ENCODE data around the gene CCDC57. TPM values are rescaled to one million over a fixed set of nuclear protein-coding genes. Genes with fewer than 3 reads are reported as not detected.

Gene CCDC57
- total RNA-seq, 2 donors from 2014 or later = 24.5 to 46.1 TPM

GRCh38 chr17:82051776-82052637, 160.6 kb downstream of the CCDC57 start, which contains the start of the genes GPS1 and RFNG:
GPS1 (plus strand) TSS chr17:82051898; CDS start chr17:82051932, 34 bp downstream.
RFNG (minus strand) TSS chr17:82051811; CDS start chr17:82051766, 45 bp downstream.
- Histone ChIP-seq H3K4me1 (peaks cover 16% of the 10 kb centered on the region), H3K27me3 (no peaks in the 10 kb centered on the region), H3K27ac (no peak within 1 kb of the TSS), H3K4me3 (peak within 1 kb of the TSS; percentile 94), H3K36me3 (no peaks in the 10 kb centered on the region), H3K9ac (ENCODE audit: low read depth in 2 of 2, low read length in 2 of 2) (peak within 1 kb of the TSS; percentile 77 to 88), H3K9me3 (no peaks in the 10 kb centered on the region)
- peak; percentile 84 for DNase-seq
- TF ChIP-seq, protein P1, sequence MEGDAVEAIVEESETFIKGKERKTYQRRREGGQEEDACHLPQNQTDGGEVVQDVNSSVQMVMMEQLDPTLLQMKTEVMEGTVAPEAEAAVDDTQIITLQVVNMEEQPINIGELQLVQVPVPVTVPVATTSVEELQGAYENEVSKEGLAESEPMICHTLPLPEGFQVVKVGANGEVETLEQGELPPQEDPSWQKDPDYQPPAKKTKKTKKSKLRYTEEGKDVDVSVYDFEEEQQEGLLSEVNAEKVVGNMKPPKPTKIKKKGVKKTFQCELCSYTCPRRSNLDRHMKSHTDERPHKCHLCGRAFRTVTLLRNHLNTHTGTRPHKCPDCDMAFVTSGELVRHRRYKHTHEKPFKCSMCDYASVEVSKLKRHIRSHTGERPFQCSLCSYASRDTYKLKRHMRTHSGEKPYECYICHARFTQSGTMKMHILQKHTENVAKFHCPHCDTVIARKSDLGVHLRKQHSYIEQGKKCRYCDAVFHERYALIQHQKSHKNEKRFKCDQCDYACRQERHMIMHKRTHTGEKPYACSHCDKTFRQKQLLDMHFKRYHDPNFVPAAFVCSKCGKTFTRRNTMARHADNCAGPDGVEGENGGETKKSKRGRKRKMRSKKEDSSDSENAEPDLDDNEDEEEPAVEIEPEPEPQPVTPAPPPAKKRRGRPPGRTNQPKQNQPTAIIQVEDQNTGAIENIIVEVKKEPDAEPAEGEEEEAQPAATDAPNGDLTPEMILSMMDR (IDR thresholded peaks at IDR 0.05) = no peak
- intact Hi-C loops (cut with DNase I) = no loop called here

Small RNA genes lying within 50 kb of the gene (microRNA-seq; reads per million reads assigned to microRNA genes)
- gene MIR6787 = not detected

Other genes with a start within 250 kb of the CCDC57 start
- gene ASPSCR1, start 235.2 kb downstream of the CCDC57 start, total RNA-seq = 10 to 100 TPM; 21.7 to 43.0 TPM
- gene CENPX, start 190.0 kb downstream of the CCDC57 start, total RNA-seq = 100 to 1,000 TPM in 1 of 2 donors, 10 to 100 TPM in 1; 91.1 to 238 TPM
- 10 to 100 TPM; 16.6 to 60.0 TPM for gene LRRC45, start 189.5 kb downstream of the CCDC57 start, total RNA-seq
- gene RAC3, start 181.2 kb downstream of the CCDC57 start, total RNA-seq = 10 to 100 TPM in 1 of 2 donors, 1 to 10 TPM in 1; 7.0 to 16.6 TPM
- gene DCXR, start 175.1 kb downstream of the CCDC57 start, total RNA-seq = 100 to 1,000 TPM; 115 to 183 TPM
- 10 to 100 TPM; 30.6 to 32.1 TPM for gene RFNG, start 161.0 kb downstream of the CCDC57 start, total RNA-seq
- gene GPS1, start 160.9 kb downstream of the CCDC57 start, total RNA-seq = 100 to 1,000 TPM in 1 of 2 donors, 10 to 100 TPM in 1; 70.8 to 129 TPM
- gene DUS1L, start 147.0 kb downstream of the CCDC57 start, total RNA-seq = 100 to 1,000 TPM; 113 to 253 TPM
- gene FASN, start 114.6 kb downstream of the CCDC57 start, total RNA-seq = 100 to 1,000 TPM; 168 to 198 TPM
- 100 to 1,000 TPM; 148 to 298 TPM for gene SLC16A3, start 16.2 kb upstream of the CCDC57 start, total RNA-seq
- gene CSNK1D, start 60.9 kb upstream of the CCDC57 start, total RNA-seq = 100 to 1,000 TPM; 136 to 138 TPM
- 1 to 10 TPM; 4.2 to 5.0 TPM for gene CD7, start 104.8 kb upstream of the CCDC57 start, total RNA-seq
- 10 to 100 TPM; 29.1 to 76.3 TPM for gene SECTM1, start 120.9 kb upstream of the CCDC57 start, total RNA-seq
- gene TEX19, start 146.4 kb upstream of the CCDC57 start, total RNA-seq = not detected
- not detected for gene UTS2R, start 158.9 kb upstream of the CCDC57 start, total RNA-seq
- 10 to 100 TPM; 26.3 to 31.4 TPM for gene HEXD, start 205.5 kb upstream of the CCDC57 start, total RNA-seq
- 10 to 100 TPM; 23.3 to 40.8 TPM for gene OGFOD3, start 205.7 kb upstream of the CCDC57 start, total RNA-seq
- gene CYBC1, start 237.9 kb upstream of the CCDC57 start, total RNA-seq = 10 to 100 TPM; 58.4 to 79.0 TPM
- gene NARF, start 245.9 kb upstream of the CCDC57 start, total RNA-seq = 10 to 100 TPM; 68.7 to 75.5 TPM